Epithelial cell of alveolus of lung (primary cell): ENCODE measurements around the gene RCHY1. TPM values are rescaled to one million over a fixed set of nuclear protein-coding genes. Genes with fewer than 3 reads are reported as not detected.

ENCODE experiments used
- total RNA-seq: library from RNA; depleted of rRNA; stranded (reverse); fragments of >200 nt; gene quantifications from 2 replicates; pipeline ENCODE4 v1.2.1, GENCODE V29; 2015

RCHY1 gene
- 8.9 and 16.7 TPM in 2 replicates for total RNA-seq

DNA sequence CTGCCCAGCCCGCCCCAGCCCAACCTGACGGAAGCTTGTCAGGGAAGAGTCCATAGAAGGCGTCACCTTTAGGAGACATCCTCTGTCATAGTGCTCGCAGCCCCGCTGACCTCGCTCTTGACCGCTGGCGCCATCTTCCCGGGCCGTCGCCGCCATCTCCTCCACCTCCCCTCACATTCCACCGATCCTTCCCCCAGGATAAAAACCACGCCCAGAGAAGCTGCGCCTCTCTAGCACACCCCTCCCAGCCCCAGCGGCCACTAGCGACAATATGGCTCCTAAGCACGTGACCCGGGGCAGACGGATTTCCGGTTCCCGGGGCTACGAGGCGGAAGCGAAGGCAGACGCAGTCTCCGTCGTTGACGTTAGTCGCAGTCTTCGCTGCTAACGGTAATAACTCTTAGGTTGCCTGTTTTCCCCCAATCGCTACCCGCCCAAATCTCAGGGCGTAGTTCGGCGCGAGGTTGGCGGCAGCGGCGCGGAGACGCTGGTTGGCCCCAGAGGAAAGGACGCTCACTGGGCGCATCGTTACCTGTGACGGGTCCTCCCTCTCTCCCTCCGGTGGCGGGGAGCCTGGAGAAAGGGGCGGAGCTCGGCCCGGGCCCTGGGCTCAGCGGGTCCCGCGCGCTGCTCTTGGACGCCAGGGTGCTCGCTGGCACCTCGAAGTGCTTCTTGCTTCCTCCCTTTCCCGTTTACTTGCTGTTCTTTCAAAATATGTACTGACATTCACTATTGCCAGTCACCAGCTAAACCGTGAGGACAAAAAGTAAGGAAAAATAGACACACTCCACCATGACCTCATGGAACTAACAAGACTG, at the start of gene RCHY1, which contains the start of gene THAP6:
Gene RCHY1, minus strand, starts transcription at position 273 of the 818 bp plus-strand sequence. Its CDS starts 117 bp downstream, at position 156.
Gene THAP6, plus strand, starts transcription at position 343 of the 818 bp plus-strand sequence. CDS start 980 bp downstream, outside the sequence.

GRCh38 chr4:75555294-75556164, 41.3 kb upstream of the RCHY1 start, which contains the start of gene ODAPH:
ODAPH (plus strand) TSS chr4:75556066; CDS start chr4:75556083, 17 bp downstream.

Other genes with a start within 250 kb of the RCHY1 start
- 6.9 and 18.8 TPM in 2 replicates for gene THAP6, start 70 bp upstream of the RCHY1 start, total RNA-seq
- gene ODAPH, start 41.7 kb upstream of the RCHY1 start, total RNA-seq = 0.08 and 0.39 TPM in 2 replicates
- 0.26 TPM in 1 of 2 replicates, not detected in the other for gene CDKL2, start 116.1 kb upstream of the RCHY1 start, total RNA-seq
- 104 and 113 TPM in 2 replicates for gene G3BP2, start 159.0 kb upstream of the RCHY1 start, total RNA-seq
- gene USO1, start 210.2 kb upstream of the RCHY1 start, total RNA-seq = 63.8 and 83.7 TPM in 2 replicates